ENCODE measurements around the gene EHHADH. TPM values are rescaled to one million over a fixed set of nuclear protein-coding genes. Genes with fewer than 3 reads are reported as not detected.

Gene EHHADH
- total RNA-seq, 2 donors from 2014 or later: 8.3 to 9.2 TPM

DNA sequence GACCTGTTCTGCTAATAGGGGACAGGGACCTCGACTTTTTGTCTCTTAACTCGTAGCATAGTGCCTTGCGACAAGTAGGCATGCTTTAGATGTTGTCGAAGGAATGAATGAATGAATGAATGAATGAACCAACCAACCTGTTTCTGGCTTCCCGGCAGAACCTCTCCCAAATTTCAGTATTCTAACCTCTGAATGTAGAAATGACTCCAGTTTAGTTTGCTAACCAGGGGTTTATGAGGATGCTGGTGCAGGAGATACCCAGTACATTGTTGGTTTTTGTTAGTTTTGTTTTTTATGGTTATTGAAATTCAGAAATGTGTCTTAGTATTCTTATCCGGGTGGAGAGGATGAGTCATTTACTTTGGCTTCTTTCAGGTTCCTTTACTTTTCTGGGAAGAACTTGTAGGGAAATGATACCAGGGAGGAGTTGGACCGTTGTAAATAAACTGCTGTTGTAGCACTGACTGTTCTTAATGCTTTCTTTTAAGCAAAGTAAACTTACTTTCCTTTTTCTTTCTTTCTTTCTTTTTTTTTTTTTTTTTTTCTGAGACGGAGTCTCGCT is 29.6 kb upstream of the EHHADH start:
- DNase-seq (no peak), ATAC-seq (no peak)
- Histone ChIP-seq H3K27me3 (no peaks in the 10 kb centered on the region), H3K27ac (peak overlapping the region in 2 of 4 donors; percentile 73 to 77), H3K36me3 (replicated peaks in 1 of 2; ENCODE audit: insufficient read depth in 1 of 2, low read depth in 2 of 2) (no peaks in the 10 kb centered on the region), H3K4me1 (peaks cover 16% of the 10 kb centered on the region), H3K9me3 (no peaks in the 10 kb centered on the region), H3K4me3 (peak overlapping the region; percentile 48 to 54)
- intact Hi-C loops (cut with DNase I): no loop called here
- no peak for TF ChIP-seq CTCF (IDR thresholded peaks at IDR 0.05)
- no peak for TF ChIP-seq POLR2A (IDR thresholded peaks at IDR 0.05)
- WGBS, 2 donors: 53 to 54% methylated on average over 8 to 9 of the region's 9 CpGs

- H3K4me1 ChIP-seq: peaks cover 16% of the 10 kb centered on the region
- intact Hi-C loops (cut with DNase I): no loop called here
- no peaks in the 10 kb centered on the region for H3K27me3 ChIP-seq
- H3K9me3 ChIP-seq: no peaks in the 10 kb centered on the region
- WGBS, 2 donors: 1 to 3% methylated on average over 41 of the region's 41 CpGs
- peak; percentile 100 for ATAC-seq
- TF ChIP-seq POLR2A (IDR thresholded peaks at IDR 0.05): peak; percentile 38 to 79 (median 73)
- peak in 3 of 7 experiments; percentile 26 to 34 (median 29) for TF ChIP-seq CTCF (IDR thresholded peaks at IDR 0.05)
- peak overlapping the region; percentile 18 to 77 (median 66) for H3K27ac ChIP-seq
- H3K4me3 ChIP-seq: peak overlapping the region; percentile 48 to 54
- DNase-seq: peak; percentile 97 to 98 (median 98)
- H3K36me3 ChIP-seq (replicated peaks in 1 of 2; ENCODE audit: insufficient read depth in 1 of 2, low read depth in 2 of 2): no peaks in the 10 kb centered on the region
Measured at GRCh38 chr3:185282696-185283373, 29.0 kb upstream of the EHHADH start.

DNA sequence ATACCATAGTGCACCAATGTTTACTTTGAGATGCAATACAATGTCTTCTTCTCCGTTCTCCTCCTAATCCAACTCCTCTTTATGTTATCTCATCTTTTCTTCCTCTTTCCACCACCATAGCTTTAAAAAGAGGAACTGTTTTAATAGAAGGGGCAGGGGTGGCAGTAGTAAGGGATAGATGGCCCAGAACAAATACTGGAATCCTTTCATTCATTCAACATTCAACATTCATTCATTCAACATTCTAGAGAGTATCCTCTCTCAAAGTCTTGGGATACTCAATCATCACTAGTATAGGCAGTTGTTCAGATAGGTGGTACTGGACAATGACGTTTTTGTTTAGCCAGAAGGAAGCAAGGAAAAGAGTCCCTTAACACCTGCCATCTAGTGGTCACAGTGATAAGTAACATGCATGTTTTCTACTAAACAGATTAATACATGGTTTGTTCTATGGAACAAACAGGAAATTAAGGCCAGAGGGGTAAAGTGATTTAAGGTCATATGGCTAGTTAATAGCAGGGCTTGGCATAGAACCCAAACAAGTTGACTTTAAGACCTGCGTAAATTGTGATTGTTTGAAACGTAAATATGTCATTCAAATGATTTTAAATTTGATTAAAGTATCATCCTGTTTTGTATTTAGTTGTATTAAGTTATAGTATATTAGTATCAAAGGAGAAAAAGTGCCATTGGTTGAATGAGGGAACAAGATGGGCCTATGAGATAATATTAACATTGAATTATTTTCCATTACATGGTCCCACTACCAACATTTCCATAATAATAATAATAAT is 26.9 kb upstream of the EHHADH start:
- Histone ChIP-seq H3K36me3 (replicated peaks in 1 of 2; ENCODE audit: insufficient read depth in 1 of 2, low read depth in 2 of 2) (no peaks in the 10 kb centered on the region), H3K27me3 (no peaks in the 10 kb centered on the region), H3K9me3 (no peaks in the 10 kb centered on the region), H3K4me1 (peaks cover 16% of the 10 kb centered on the region), H3K4me3 (no peak overlapping the region), H3K27ac (no peak overlapping the region)
- DNase-seq (peak in 1 of 4 donors; percentile 25), ATAC-seq (no peak)
- intact Hi-C loops (cut with DNase I): no loop called here
- 32 to 36% methylated on average over 4 of the region's 4 CpGs for WGBS, 2 donors
- TF ChIP-seq POLR2A (IDR thresholded peaks at IDR 0.05) (no peak), CTCF (IDR thresholded peaks at IDR 0.05) (peak; percentile 42 to 68 (median 59))

DNA sequence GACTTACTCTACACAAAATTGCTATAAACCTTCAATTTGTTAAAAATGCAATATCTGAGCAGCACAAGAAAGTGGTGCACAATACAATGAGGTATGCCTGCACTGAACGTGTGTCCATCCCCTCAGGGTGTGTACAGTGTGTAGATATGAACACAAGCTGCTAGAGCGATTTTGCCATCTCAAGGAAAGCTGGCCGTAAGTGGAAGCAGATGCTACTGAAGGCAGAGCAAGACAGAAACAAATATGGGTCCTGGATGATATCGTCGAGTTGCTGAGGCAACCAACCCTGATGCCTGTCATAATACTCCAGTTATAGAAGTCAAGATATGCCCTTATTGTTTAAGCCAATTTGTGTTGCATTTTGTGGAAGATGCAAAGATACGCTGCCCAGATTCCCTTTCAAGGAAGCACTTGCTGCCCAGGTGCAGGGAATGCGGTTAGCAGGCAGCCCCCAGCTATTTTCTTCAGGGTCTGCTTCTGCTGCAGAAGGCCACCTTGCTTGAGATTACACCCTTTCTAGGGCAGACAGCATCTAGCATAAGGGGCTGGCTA is 25.8 kb upstream of the EHHADH start:
- no peaks in the 10 kb centered on the region for H3K36me3 ChIP-seq (replicated peaks in 1 of 2; ENCODE audit: insufficient read depth in 1 of 2, low read depth in 2 of 2)
- intact Hi-C loops (cut with DNase I): no loop called here
- H3K4me1 ChIP-seq: peaks cover 16% of the 10 kb centered on the region
- H3K27me3 ChIP-seq: no peaks in the 10 kb centered on the region
- no peaks in the 10 kb centered on the region for H3K9me3 ChIP-seq
- no peak for ATAC-seq
- WGBS, 2 donors: 89 to 92% methylated on average over 7 of the region's 7 CpGs
- H3K4me3 ChIP-seq: no peak overlapping the region
- TF ChIP-seq POLR2A (IDR thresholded peaks at IDR 0.05) (no peak), CTCF (IDR thresholded peaks at IDR 0.05) (no peak)
- no peak for DNase-seq
- H3K27ac ChIP-seq: no peak overlapping the region

Data from body of pancreas (tissue), 4 donors.